HL-60/S4 treated with phorbol 12-myristate 13-acetate at 8.2 ng/mL for 4 days and 3 days (cell line): ENCODE measurements around the gene HPGDS.
"Not testable (repeated sequence)": the region's sequence is repeated elsewhere in the genome, so short reads cannot be mapped to it uniquely, and the experiment has no call there.

Experiments used
- in situ Hi-C: fragments of 300-500 bp; cut with MboI; formaldehyde crosslinking; loops from 2 replicates; pipeline ENCODE4 v1.15.0; 2022; ENCODE audit warnings: low sequenced_read_pairs

The HPGDS gene

DNA sequence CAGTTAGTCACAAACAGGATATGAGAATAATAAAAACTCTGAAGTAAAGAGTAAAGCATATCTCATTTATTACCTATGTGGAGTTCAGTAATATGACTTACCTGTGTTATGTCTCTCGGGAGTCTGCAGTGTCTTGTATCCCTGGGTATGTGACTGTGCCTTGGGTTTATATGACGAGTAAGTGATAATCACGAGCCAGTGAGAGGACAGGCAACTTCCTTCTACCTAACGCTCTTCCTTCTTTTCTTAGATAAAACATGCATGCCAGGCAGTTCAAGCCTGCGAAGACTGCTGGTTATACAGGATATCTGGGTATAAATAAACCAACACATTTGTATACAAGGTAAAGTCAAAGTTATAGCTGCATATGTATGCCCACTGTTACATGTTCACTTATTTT lies at the start of gene HPGDS:
TSS of gene HPGDS (minus strand) at position 143 of the 400 bp plus-strand sequence. CDS start 8,207 bp downstream, outside the sequence.
- in situ Hi-C loops: no loop called here

DNA sequence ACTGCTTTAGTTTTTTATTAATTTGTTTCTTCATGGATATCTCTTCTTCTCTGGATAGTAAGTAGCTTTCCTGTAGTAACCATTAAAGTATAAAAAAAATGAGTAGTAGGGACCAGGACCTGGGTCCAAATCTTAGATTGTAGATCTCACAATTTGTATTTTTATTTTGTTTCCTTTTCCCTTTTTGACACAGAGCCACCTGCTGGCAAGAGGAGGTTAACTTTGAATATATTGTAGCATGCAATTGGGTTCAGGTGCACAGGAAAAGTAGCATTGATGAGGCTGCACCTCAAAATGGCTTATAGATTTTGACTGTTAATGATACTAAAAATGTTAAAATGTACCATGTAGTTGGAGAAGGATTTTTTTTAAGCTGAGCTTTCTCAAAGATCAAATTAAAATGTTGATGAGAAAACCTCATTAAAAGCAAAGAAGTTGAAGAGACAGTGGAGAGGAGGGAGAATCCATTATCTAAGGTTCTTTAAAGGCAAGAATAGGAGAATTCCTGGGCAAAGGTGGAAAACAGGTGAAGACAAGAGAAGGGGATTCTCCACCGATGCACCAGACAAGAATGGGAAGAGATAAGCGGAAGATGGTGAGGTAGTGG lies 48.3 kb upstream of the HPGDS start:
- in situ Hi-C loops: no loop called here

GRCh38 chr4:94389595-94390267 lies 47.1 kb upstream of the HPGDS start:
- in situ Hi-C loops: no loop called here

GRCh38 chr4:94387965-94388364 lies 45.3 kb upstream of the HPGDS start:
- in situ Hi-C loops: not testable (repeated sequence)

DNA sequence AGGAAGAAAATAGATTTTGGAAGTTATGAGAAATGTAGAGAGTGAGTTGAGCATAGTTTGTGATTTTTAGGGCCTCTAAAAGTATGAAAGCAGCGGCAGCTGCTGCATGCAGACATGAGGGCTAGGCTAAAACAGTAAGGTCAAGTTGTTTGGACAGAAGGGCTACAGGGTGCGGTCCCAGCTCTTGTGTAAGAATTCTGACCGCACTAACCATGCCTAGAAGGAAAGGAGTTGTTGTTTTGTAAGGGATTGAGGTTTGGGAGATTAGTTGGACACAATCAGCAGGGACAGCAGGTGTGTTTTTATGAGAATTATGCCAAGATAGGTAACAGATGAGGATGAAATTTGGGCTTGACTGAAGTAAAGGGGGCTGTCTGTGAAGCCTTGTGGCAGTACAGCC lies 42.8 kb upstream of the HPGDS start:
- in situ Hi-C loops: not testable (repeated sequence)

- in situ Hi-C loops: not testable (repeated sequence)
These were observed 40.3 kb upstream of the HPGDS start for GRCh38 chr4:94382891-94383290.

- in situ Hi-C loops: no loop called here
These were observed 35.4 kb upstream of the HPGDS start for GRCh38 chr4:94378047-94378446.

DNA sequence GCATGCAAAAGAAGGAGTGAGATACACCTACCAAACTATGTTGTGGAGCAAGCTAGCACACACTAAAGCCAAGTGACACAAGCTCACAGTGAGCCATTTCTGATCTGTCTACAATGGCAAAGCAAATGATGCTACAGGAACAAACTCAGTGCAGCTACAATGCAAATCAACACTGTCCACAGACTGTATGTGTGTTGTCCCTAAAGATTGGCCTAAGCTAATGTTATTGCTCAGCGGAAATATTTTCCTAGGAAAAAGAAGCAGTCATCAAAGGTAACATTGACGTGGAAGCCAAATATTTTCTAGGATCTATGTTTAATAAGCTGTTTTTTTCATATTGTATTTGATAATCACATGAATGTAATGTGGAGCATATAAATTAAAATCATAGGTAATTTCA lies 34.7 kb upstream of the HPGDS start:
- in situ Hi-C loops: no loop called here

DNA sequence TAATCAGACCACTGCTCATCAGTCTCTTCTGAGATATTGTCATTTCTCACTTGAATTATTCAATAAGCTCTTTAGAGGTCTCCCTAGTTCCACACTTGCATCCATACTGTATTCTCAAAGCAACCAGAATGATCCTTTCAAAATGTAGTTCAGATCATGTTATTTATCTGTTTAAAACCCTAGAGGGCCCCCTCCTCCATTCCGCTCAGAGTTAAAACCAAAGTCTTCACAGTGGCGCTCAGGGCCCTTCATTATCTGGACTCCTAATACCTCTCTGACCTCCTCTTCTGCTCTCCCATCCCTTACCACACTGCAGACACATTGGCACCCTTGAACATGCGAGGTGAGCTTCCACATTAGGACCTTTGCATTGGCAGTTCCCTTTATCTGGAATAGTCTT lies 32.7 kb upstream of the HPGDS start:
- in situ Hi-C loops: no loop called here

DNA sequence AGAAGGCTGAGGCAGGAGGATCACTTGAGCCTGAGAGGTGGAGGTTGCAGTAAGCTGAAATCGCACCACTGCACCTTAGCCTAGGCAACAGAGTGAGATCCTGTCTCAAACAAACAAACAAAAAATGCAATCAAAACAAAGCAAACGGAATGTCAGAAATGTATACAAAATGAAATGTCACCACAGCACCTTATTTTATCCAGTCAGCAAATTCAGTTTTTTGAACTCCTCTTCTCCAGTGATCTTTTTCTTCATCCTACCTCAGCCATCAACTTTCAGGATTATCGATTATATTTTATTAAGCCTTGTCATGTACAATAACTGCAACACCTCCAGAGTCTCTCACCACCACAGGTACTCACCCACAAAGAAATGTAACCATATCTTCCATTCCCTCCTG lies 31.1 kb upstream of the HPGDS start:
- in situ Hi-C loops: no loop called here

DNA sequence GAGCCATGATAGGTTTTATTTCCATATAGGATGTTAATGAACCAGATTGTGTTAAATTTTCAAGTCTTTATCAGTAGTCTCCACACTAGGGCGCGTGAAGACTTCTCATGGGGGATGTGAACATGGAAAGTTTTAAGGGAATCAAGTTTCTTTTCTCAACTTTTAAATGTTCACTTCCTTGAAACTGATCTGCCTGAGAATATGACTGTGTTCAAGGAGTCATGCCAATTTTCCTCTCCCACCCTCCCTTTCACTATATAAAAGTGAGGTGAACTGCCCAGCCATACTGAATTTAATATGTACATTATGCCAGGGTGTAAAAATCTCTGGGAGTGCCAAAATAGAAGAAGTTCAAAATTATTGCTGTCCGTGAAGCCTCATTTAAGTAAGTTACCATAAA lies 30.4 kb upstream of the HPGDS start:
- in situ Hi-C loops: no loop called here

DNA sequence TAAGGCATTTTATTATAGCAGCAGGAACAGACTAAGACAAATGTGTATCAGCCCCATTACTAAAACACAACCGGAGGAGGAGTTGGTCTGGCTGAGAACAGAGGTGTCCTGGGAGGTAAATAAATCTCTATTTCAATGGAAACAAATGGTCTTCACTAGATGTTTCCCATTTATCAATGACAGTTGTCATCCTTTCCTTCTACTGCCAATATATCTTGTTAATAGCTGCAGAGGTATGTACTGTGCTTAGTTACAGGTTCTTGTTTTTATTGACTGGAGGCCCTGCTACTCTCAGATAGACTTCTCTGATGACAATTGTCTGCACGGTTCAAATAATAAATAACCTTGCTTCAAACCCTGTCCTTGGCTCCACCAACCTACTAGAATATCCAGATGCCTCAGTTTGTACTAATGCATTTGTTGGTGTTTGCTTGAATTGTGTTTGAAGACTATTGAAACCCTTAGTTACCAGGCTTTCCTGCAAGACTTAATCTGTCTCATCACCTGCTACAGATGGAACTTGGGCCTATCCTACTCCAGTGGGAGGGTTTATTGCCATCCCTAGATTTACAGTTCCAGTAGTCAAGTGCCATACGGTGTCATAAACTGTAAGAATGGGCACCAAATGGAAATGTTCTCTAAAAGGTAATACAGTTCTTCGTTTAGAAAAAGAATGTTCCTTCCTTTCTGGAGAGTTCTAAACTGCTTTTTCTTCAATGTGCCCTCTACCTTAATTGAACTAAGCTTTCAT lies 29.8 kb upstream of the HPGDS start:
- in situ Hi-C loops: no loop called here

GRCh38 chr4:94371290-94371689 lies 28.7 kb upstream of the HPGDS start:
- in situ Hi-C loops: no loop called here

- in situ Hi-C loops: no loop called here
These were observed 28.1 kb upstream of the HPGDS start for GRCh38 chr4:94370533-94371254.

GRCh38 chr4:94369046-94369445 lies 26.4 kb upstream of the HPGDS start:
- in situ Hi-C loops: no loop called here

GRCh38 chr4:94368459-94368858 lies 25.8 kb upstream of the HPGDS start:
- in situ Hi-C loops: no loop called here

DNA sequence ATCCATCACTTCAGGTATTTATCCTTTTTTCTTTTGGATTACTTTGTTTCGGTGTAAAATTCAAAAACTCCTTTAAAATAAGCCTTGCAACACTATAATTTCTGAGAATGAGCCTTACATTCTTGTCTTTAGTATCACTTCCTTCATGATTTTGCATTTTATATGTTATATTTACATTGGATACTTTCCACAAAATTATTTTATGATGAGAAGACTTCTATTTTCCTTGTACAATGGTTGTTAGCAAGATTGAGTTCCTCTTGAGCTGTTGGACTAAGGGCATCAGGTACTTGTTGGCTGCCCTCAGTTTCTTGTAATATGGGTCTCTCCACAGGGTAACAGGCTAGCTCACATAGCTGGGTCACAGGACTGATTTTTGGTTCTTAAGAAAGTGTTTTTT lies 22.7 kb upstream of the HPGDS start:
- in situ Hi-C loops: no loop called here

DNA sequence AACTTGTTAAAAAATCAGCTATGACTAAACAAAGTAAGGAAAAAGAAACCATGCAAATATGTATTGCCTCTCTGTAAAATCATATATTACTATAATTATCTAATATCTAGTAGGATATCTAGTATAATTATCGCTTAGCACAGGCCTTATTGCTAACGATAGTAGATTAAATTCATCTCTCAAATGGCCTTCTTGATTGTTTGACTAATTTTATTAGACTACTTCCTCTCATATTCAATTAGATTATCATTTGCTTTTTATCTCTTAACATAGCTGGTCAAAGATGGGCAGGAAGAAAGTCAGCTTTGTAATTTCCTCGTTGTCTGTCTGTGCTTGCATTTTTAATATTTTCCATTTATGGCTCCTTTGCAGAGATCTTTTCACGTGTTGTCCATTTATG lies 21.9 kb upstream of the HPGDS start:
- in situ Hi-C loops: no loop called here

- in situ Hi-C loops: no loop called here
These were observed 20.6 kb upstream of the HPGDS start for GRCh38 chr4:94363136-94363655.

GRCh38 chr4:94359838-94360237 lies 17.2 kb upstream of the HPGDS start:
- in situ Hi-C loops: no loop called here

DNA sequence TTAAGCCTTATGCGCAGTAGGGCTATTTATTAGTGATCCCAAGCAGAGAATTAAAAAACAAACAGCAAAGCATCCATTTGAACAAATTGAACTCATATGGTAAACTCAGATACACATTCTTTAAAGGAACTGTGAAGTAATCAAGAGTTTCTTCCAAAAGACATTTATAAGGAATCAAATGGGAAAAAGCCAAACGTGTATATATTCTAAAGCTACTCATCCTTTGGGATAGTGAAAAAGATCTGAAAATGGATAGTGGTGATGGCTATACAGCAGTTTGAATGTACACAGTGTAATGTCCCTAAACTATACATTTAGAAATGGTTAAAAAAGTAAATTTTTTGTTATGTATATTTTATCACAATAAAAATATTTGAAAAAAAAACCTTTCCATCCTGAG lies 16.6 kb upstream of the HPGDS start:
- in situ Hi-C loops: no loop called here
